CD4-positive, alpha-beta T cell (primary cell): ENCODE data around the gene KIAA1328. TPM values are rescaled to one million over a fixed set of nuclear protein-coding genes. Genes with fewer than 3 reads are reported as not detected.

ENCODE experiments used
- ATAC-seq: fragments of 200-7000 bp; cut with Tn5 transposase; one replicate; pipeline ENCODE4 v1.10.0; 2022; ENCODE audit warnings: mild to moderate bottlenecking; ENCODE audit not compliant: poor library complexity
- CTCF ChIA-PET: fragments of 350-600 bp; sonication (Branson Sonifier 250); formaldehyde crosslinking; loops from one replicate; lab custom pipeline; 2021; ENCODE audit warnings: antibody characterized with exemption, inconsistent platforms; lab: Charles Lee
- POLR2A ChIA-PET: fragments of 350-600 bp; sonication (Branson Sonifier 250); formaldehyde crosslinking; loops from one replicate; lab custom pipeline; 2021; ENCODE audit warnings: antibody characterized with exemption, inconsistent platforms; lab: Charles Lee
- DNase-seq, 14 experiments: peaks; one replicate each; pipeline ENCODE4 v3.0.0-alpha.2; 2013 to 2020; ENCODE audit warnings: mixed read lengths in 2 of 14
- H3K27ac ChIP-seq, 2 donors: one replicate each; pipeline versions ENCODE4 v1.5.1 to v1.7.0; 2013; ENCODE audit warnings: low read length in 2 of 2, low read depth in 1 of 2, mild to moderate bottlenecking in 1 of 2
- H3K27me3 ChIP-seq, 2 experiments: 1 replicate in 1 of 2; 2 replicates in 1 of 2; pipeline versions ENCODE4 v1.6.1 to v1.7.0; 2013; ENCODE audit warnings: low read length in 2 of 2, control low read depth in 1 of 2, mild to moderate bottlenecking in 1 of 2, moderate library complexity in 1 of 2; ENCODE audit not compliant: insufficient read depth in 2 of 2, control insufficient read depth in 1 of 2
- H3K36me3 ChIP-seq: one replicate; pipeline ENCODE4 v1.6.1; 2013; ENCODE audit warnings: low read length, control low read depth; ENCODE audit not compliant: insufficient read depth
- H3K4me1 ChIP-seq: one replicate; pipeline ENCODE4 v1.6.1; 2013; ENCODE audit warnings: low read length, control low read depth; ENCODE audit not compliant: insufficient read depth
- H3K4me3 ChIP-seq: one replicate; pipeline ENCODE4 v1.5.1; 2013; ENCODE audit warnings: mild to moderate bottlenecking, low read length, moderate library complexity
- H3K9me3 ChIP-seq, 2 experiments: 1 replicate in 1 of 2; 2 replicates in 1 of 2; pipeline versions ENCODE4 v1.6.1 to v1.7.0; 2013; ENCODE audit warnings: low read length in 2 of 2, mild to moderate bottlenecking in 2 of 2, control low read depth in 1 of 2, moderate library complexity in 1 of 2; ENCODE audit not compliant: control insufficient read depth in 1 of 2, insufficient read depth in 1 of 2
- H3K27ac Mint-ChIP-seq: one replicate; pipeline ENCODE4 v1.8.0; 2020; ENCODE audit warnings: mixed read lengths
- H3K27me3 Mint-ChIP-seq: one replicate; pipeline ENCODE4 v1.8.0; 2021; ENCODE audit warnings: mixed read lengths
- H3K36me3 Mint-ChIP-seq: one replicate; pipeline ENCODE4 v1.8.0; 2021; ENCODE audit warnings: low read depth, mixed read lengths
- H3K4me1 Mint-ChIP-seq: one replicate; pipeline ENCODE4 v1.8.0; 2021; ENCODE audit warnings: low read depth, mixed read lengths
- H3K4me3 Mint-ChIP-seq: one replicate; pipeline ENCODE4 v1.8.0; 2020; ENCODE audit warnings: mild to moderate bottlenecking, mixed read lengths
- H3K9me3 Mint-ChIP-seq: one replicate; pipeline ENCODE4 v1.8.0; 2020; ENCODE audit warnings: mixed read lengths
- intact Hi-C, 2 experiments: fragments of 100-400 bp; cut with DNase I in 1 of 2; cut with micrococcal nuclease in 1 of 2; formaldehyde crosslinking; loops; one replicate each; pipeline versions ENCODE4 v1.15.1 to v1.9.0; 2023 to 2025; cut with DNase I, micrococcal nuclease
- total RNA-seq, 174 experiments: library from RNA in 2 of 174; stranded (reverse) in 2 of 174; gene quantifications; one replicate each; pipeline ENCODE4 v1.2.3 and lab custom pipeline; 2021 to 2026
- TF ChIP-seq, protein P1 (sequence below): fragments of 200-600 bp; IDR thresholded peaks from one replicate; pipeline ENCODE4 v1.8.0; 2022; ENCODE audit warnings: antibody characterized with exemption, mild to moderate bottlenecking

KIAA1328 gene
- total RNA-seq, 2 experiments from 2014 or later: 8.7 to 9.4 TPM

DNA sequence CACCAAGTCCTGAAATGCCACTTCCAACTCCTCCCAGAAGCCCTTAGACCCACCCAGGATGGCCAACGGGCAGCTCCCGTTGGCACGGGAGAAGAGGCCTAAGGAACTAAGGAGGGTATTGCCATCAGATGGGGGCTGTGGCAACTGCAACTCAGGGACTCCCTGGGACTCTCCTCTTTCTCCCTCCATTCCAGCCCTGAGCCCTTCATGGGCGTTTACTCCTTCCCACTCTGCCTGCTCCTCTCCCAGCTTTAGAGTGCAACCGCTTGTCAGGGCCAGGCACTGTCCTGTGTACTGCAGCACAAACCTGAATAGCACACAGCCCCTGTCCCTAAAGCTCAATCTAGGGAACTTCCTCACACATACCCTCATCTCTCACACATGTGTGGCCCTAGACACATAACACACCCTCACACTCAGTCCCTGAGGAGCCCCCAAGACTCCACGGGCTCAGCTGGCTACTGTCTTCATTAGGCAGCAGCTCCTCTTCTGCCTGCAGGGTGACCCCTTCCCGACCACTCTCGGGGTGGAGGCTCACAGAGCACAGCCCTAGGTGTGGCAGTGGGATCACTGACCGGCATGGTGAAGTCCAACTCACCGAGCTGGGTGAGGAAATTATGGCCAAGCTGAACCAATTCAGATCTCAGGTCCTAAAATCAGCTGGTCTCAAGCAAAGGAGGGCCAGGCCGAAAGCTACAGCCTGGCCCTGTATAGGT lies 420.4 kb downstream of the KIAA1328 start:
- ChIA-PET CTCF (no interaction called here), POLR2A (no interaction called here)
- Histone ChIP-seq H3K4me3 (no peak overlapping the region), H3K9me3 (peaks cover 0 to 39% of the 10 kb centered on the region in 2 experiments), H3K27ac (no peak overlapping the region), H3K36me3 (no peaks in the 10 kb centered on the region), H3K27me3 (peaks cover 37 to 45% of the 10 kb centered on the region in 2 experiments), H3K4me1 (no peaks in the 10 kb centered on the region)
- H3K27ac Mint-ChIP-seq: no peak overlapping the region
- H3K4me3 Mint-ChIP-seq: no peak overlapping the region
- H3K4me1 Mint-ChIP-seq: no peaks in the 10 kb centered on the region
- ATAC-seq (no peak), DNase-seq (no peak)
- no peaks in the 10 kb centered on the region for H3K36me3 Mint-ChIP-seq
- H3K9me3 Mint-ChIP-seq: no peaks in the 10 kb centered on the region
- TF ChIP-seq, protein P1, sequence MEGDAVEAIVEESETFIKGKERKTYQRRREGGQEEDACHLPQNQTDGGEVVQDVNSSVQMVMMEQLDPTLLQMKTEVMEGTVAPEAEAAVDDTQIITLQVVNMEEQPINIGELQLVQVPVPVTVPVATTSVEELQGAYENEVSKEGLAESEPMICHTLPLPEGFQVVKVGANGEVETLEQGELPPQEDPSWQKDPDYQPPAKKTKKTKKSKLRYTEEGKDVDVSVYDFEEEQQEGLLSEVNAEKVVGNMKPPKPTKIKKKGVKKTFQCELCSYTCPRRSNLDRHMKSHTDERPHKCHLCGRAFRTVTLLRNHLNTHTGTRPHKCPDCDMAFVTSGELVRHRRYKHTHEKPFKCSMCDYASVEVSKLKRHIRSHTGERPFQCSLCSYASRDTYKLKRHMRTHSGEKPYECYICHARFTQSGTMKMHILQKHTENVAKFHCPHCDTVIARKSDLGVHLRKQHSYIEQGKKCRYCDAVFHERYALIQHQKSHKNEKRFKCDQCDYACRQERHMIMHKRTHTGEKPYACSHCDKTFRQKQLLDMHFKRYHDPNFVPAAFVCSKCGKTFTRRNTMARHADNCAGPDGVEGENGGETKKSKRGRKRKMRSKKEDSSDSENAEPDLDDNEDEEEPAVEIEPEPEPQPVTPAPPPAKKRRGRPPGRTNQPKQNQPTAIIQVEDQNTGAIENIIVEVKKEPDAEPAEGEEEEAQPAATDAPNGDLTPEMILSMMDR: no peak
- peaks cover 54% of the 10 kb centered on the region for H3K27me3 Mint-ChIP-seq
- intact Hi-C loops: no loop called here

DNA sequence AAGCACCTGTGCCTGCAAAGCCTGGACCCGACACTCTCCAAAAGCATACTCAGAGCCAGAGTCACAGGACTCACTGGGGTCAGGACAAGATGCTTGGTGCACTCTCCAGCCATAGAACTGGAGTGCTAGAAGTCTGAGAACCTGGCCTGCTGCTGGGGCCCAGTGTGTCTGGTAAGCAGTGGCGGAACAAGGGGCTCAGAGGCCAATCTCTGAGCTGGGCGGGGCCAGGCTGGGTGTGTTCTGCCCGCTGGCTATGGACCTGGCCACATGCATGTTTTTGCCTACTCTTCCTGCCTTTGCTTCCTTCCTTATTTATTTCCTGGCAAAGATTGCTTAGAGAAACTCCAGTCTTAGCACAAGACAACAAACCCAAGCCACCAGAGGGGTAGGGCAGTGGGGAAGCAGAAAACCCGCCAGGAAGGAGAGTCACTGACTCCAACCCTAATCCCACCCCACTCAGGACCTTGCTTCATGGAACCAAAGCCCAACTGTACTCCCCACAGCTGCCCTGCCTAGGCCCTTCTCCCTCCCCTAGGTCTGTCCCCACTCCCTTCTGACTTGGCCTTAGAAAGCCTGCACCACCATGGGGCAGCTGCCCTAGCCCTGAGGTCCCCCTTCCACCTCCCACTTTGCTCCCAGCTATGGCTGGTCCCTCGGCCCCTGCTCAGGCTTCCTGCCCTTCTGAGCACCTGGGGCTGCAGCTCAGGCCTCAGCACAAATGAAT lies 421.1 kb downstream of the KIAA1328 start:
- Histone ChIP-seq H3K27ac (no peak overlapping the region), H3K27me3 (peaks cover 36 to 44% of the 10 kb centered on the region in 2 experiments), H3K4me1 (no peaks in the 10 kb centered on the region), H3K36me3 (no peaks in the 10 kb centered on the region), H3K9me3 (peaks cover 0 to 39% of the 10 kb centered on the region in 2 experiments), H3K4me3 (no peak overlapping the region)
- H3K27me3 Mint-ChIP-seq: peaks cover 54% of the 10 kb centered on the region
- H3K36me3 Mint-ChIP-seq: no peaks in the 10 kb centered on the region
- intact Hi-C loops: no loop called here
- DNase-seq: no peak
- no peaks in the 10 kb centered on the region for H3K9me3 Mint-ChIP-seq
- ATAC-seq: no peak
- H3K4me3 Mint-ChIP-seq: no peak overlapping the region
- H3K4me1 Mint-ChIP-seq: peaks cover 5% of the 10 kb centered on the region
- H3K27ac Mint-ChIP-seq: no peak overlapping the region
- CTCF ChIA-PET: no interaction called here
- TF ChIP-seq, protein P1: no peak
- POLR2A ChIA-PET: no interaction called here

- H3K4me1 Mint-ChIP-seq: peaks cover 5% of the 10 kb centered on the region
- Histone ChIP-seq H3K4me3 (no peak overlapping the region), H3K9me3 (peaks cover 0 to 39% of the 10 kb centered on the region in 2 experiments), H3K4me1 (no peaks in the 10 kb centered on the region), H3K27me3 (peaks cover 33 to 39% of the 10 kb centered on the region in 2 experiments), H3K36me3 (no peaks in the 10 kb centered on the region), H3K27ac (no peak overlapping the region)
- no peak for DNase-seq
- H3K4me3 Mint-ChIP-seq: no peak overlapping the region
- CTCF ChIA-PET: no interaction called here
- ATAC-seq: no peak
- TF ChIP-seq, protein P1: no peak
- H3K36me3 Mint-ChIP-seq: no peaks in the 10 kb centered on the region
- POLR2A ChIA-PET: no interaction called here
- no peak overlapping the region for H3K27ac Mint-ChIP-seq
- intact Hi-C loops: no loop called here
- no peaks in the 10 kb centered on the region for H3K9me3 Mint-ChIP-seq
- H3K27me3 Mint-ChIP-seq: peaks cover 56% of the 10 kb centered on the region
Measured at GRCh38 chr18:37251679-37252078, 422.8 kb downstream of the KIAA1328 start.
